Measurements from ENCODE around the gene STOM.

Gene STOM

GRCh38 chr9:121371495-121372061 lies 1.5 kb upstream of the STOM start:
- DNase-seq (ENCODE audit: low read depth) = no peak

GRCh38 chr9:121368745-121369144 lies 1.3 kb downstream of the STOM start:
- no peak for DNase-seq (ENCODE audit: low read depth)

- no peak for DNase-seq (ENCODE audit: low read depth)
These were observed 1.9 kb downstream of the STOM start for GRCh38 chr9:121368138-121368522.

GRCh38 chr9:121367306-121368137 lies 2.5 kb downstream of the STOM start:
- no peak for DNase-seq (ENCODE audit: low read depth)

GRCh38 chr9:121366611-121367192 lies 3.3 kb downstream of the STOM start:
- no peak for DNase-seq (ENCODE audit: low read depth)

DNA sequence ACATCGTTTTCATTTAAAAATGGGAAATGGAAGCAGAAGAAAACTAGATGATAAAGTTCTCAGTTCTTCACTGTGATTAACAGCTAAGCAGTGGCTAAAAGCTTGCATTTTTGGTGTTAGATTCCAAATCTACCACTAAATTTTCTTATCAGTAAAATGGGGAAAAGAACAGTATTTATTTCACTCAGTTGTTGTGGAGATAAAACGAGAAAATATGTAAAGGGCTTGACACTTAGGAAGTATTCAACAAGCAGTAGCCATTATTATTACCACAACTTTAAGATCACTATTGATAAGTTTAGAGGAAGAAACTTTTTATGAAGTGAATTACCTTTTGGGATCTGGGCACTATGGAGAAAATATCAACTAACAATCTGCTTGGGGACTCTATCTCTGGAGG lies 4.5 kb downstream of the STOM start:
- no peak for DNase-seq (ENCODE audit: low read depth)

GRCh38 chr9:121364886-121365285 lies 5.2 kb downstream of the STOM start:
- no peak for DNase-seq (ENCODE audit: low read depth)

GRCh38 chr9:121364077-121364476 lies 6.0 kb downstream of the STOM start:
- DNase-seq (ENCODE audit: low read depth) = no peak

GRCh38 chr9:121363622-121363961 lies 6.5 kb downstream of the STOM start:
- DNase-seq (ENCODE audit: low read depth) = no peak

DNA sequence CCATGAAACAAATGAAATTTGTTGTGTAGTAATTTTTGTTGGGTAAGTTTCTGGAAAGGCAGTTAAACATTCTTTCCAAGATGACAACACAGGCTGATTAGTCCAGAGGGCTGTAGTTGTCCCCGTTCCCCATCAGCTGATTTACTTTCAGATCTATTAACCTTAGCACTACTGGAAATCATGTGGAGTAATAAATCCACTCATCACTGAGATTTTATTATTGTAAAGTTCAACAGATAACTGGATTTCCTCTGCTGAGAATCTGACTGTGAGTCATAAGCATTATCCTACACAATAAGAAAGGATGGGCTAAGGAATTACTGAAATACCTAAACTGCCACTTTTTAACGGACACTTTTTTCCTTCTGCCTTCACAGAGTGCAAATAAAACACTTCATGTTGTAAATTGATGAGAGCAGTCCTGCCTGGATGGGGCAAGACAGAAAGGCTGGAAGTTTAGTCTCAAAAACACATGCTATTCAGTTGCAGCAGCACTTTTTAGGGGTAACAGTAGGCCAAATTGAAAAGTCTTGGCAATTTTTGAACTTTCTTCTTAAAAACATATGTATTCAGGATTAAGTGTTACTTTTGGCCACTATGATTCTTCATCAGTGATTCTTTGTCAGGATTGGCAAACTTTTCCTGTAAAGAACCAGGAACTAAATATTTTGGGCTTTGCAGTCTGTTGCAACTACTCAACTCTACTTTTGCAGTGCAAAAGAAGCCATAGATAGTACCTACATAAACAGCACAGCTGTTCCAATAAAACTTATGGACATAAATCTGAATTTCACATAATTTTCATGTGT lies 7.0 kb downstream of the STOM start:
- DNase-seq (ENCODE audit: low read depth) = peak; percentile 83

GRCh38 chr9:121360601-121361374 lies 9.3 kb downstream of the STOM start:
- DNase-seq (ENCODE audit: low read depth) = peak; percentile 77

GRCh38 chr9:121359351-121360294 lies 10.4 kb downstream of the STOM start:
- no peak for DNase-seq (ENCODE audit: low read depth)

DNA sequence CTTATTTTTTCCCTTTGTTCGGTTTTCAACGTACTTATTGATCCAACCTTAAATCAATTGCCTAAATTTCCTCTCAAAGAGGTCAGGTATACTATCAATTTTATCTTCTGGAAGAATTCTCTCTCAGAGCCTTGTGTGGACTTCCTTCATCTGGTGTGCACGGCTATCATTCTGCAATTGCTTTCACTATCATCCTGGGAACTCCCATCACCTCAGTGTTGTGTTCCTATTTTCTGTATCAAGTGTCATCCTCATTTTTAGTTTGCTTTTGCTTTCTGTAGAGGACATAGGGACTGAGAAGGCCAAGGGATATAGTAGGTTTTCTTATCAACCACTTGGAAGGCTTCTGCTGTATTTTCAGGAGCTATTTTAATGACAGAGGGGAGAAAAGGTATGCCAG lies 11.3 kb downstream of the STOM start:
- no peak for DNase-seq (ENCODE audit: low read depth)

GRCh38 chr9:121357011-121357410 lies 13.0 kb downstream of the STOM start:
- DNase-seq (ENCODE audit: low read depth) = no peak

- DNase-seq (ENCODE audit: low read depth) = no peak
These were observed 15.3 kb downstream of the STOM start for GRCh38 chr9:121354762-121355161.

- DNase-seq (ENCODE audit: low read depth) = no peak
These were observed 15.9 kb downstream of the STOM start for GRCh38 chr9:121354141-121354540.

DNA sequence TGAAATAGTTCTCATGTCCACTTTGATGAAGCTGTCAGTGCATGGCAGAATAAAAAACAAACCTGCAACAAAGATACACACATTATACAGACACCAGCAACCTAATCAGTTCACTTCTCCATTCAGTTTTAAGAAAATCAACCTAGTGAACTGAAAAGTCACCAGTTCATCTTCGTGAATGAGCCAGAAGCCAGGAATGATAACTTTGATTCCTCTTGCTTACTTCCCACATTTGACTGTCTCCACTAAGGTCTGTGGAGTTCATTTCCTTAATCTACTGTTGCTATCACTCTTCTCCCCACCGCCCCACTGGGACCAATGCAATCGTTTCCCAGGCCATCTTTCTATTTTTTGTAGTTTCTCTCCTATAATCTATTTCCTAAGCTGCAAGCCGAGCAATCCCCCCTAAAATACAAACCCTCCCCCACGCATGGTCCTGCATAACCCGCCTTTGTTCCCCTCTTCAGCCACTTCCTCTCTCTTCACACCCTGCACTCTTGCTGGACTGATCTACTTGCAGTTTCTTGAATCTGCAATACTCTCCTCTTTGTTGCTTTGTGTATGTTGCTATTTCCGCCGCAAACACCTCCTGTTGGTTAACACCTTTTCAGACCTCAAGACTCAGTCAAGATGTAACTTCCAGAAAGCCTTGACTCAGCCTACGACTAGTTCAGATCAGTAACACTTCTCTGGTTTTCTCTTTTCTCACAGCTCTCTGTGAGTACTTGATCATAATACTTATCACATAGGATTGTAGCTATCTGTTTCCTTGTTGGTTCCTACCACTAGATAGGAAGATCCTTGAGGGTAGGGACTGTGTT lies 16.6 kb downstream of the STOM start:
- DNase-seq (ENCODE audit: low read depth) = no peak

DNA sequence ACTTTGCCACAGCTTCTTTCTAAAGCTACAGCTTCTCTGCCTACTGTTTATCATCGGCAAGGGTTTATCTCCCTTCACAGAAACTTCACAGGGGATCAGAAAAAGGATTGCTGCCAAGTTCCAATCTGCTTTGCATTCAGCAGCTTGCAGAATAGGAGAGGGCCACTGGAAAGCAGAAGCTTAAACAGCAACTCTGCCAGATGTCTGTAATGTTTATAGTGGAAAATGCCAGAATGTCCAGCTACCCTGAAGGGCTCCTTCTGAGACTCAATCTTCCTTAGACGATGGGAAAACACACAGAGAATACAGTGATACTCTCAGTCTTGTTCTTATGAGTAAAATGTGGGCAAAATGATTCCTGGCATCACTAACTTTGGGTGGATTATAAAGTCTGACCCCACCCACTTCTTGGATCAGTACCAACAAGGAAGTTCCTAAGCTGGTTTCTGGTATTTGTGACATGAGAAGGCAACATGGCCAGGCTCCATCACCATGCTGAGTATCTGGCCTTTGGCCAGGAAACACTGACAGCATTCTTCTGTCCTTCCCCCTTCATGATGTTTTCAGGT lies 19.0 kb downstream of the STOM start:
- peak; percentile 56 for DNase-seq (ENCODE audit: low read depth)

DNA sequence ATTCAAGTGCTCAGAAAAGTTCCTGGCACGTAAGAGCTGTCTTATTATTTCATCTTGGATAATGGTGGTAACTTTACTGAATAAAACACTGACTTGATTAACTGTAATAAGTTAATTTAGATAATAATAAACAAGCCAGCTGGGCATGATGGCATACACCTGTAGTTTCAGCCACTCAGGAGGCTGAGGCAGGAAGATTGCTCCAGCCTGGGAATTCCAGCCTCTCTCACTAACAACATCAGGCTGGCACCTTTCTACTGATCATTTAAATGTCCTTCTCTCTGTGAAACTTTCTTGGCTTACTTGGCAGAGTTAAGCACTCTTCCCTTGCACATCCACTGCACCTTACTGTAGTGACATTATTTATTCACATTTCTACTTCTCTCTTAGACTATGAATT lies 20.0 kb downstream of the STOM start:
- DNase-seq (ENCODE audit: low read depth) = no peak

DNA sequence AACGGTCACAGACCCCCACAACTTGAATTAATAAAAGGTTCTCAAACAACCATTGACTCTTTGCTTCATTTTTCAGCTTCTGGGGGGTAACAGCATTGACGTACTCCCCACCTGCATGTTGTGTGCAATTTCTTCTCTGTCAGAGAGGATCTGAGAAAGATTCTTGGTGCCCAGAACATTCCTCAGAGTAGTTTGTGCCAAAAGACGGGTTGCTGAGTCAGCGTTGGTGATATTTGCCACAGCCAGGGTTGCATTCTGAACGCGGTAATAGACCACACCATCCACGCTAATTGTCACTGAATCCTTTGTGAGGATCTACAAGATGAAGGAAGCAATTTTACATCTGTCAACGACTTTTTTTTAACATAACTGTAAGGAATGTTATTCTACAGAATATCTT lies 21.0 kb downstream of the STOM start:
- DNase-seq (ENCODE audit: low read depth) = no peak
